LoVo (cell line): Measurements from ENCODE around the gene TTC33.
"Not testable (repeated sequence)": the region's sequence is repeated elsewhere in the genome, so short reads cannot be mapped to it uniquely, and the experiment has no call there.

Source experiments
- DNase-seq: peaks from one replicate; pipeline ENCODE4 v3.0.0-alpha.2; 2016; ENCODE audit warnings: low spot score

Gene TTC33

DNA sequence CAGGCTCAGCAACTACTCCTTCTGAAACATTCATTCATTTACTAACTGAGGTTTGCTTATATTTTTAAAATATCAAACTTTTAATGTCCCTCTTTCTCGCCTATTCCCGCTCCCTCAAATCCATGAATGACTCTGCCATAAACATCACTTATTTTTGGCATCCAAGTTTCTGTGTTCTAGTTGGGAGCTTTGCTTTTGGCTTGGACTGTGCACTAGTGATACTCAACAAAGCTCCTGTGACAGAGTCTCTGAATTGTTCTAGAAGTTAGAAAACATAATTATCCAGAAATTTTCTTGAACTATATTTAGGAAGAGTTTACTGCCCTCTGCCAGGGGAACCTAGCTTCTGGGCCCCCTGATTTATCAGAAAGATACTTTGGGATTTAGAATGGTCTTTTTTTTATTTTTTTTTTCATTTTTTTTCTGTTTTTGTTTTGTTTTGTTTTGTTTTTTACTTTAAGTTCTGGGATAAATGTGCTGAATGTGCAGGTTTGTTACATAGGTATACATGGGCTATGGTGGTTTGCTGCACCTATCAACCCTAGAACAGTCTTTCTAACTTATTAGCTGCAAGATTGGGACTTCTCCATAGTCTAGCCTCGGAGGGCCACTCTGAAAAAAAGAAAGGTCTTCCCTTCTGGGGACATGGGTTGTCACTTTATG lies 140.7 kb downstream of the TTC33 start:
- no peak for DNase-seq

DNA sequence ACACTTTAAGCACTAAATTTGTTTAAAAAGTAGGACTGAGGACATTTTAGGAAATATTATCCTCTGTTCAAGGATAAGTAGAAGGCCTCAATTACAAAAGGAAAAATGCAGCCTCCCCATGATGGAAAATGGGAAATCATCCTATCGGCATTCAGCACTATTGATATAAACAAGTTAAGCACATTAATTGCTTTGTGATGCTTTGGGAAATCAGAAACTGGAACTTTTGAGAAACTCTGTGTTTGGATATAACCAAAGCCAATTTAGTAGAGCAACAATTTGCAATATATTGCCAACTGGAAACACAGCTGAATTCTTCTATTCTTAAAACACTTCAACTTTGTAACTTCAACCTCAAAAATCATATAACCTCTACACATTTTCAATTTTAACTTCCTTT lies 141.3 kb downstream of the TTC33 start:
- no peak for DNase-seq

DNA sequence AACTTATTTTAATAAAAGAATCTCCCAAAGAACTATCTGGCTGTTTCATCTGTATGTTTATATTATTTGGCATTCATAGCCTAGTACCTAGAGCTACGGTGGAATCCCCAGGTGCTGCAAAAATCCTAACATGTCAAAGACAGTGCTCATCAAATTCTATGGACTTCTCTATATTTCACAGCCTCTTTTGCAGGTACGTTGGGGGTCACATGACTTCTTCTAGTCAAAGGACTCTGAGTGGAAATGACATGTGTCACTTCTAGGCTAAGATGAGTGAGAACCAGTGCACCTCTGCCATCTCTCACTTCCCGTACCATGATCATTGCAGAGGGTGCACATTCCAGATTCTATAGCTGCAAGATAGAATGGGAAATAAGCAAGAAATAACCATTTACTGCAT lies 148.6 kb downstream of the TTC33 start:
- no peak for DNase-seq

DNA sequence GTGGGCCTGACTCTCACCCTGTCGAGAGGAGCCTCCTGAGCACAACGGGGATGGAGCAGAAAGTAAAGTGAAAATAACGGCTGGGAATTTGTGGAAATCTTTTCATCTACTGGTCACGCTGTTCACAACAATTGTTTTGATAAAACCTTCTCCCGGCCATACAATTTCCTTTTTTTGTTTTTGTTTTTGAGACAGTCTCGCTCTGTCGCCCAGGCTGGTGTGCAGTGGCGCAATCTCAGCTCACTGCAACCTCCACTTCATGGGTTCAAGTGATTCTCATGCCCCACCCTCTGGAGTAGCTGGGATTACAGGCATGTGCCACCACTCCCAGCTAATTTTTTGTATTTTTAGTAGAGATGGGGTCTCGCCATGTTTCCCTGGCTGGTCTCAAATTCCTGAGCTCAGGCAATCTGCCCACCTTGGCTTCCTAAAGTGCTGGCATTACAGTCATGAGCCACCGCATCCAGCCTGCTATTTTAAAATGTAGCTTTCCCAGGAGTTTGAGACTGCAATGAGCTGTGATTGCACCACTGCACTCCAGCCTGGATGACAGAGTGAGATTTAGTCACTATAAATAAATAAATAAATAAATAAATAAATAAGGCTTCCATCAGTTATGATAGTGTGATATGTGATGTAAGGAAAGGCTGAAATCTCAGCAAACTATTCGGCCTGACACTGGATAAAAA lies 149.5 kb downstream of the TTC33 start:
- no peak for DNase-seq

DNA sequence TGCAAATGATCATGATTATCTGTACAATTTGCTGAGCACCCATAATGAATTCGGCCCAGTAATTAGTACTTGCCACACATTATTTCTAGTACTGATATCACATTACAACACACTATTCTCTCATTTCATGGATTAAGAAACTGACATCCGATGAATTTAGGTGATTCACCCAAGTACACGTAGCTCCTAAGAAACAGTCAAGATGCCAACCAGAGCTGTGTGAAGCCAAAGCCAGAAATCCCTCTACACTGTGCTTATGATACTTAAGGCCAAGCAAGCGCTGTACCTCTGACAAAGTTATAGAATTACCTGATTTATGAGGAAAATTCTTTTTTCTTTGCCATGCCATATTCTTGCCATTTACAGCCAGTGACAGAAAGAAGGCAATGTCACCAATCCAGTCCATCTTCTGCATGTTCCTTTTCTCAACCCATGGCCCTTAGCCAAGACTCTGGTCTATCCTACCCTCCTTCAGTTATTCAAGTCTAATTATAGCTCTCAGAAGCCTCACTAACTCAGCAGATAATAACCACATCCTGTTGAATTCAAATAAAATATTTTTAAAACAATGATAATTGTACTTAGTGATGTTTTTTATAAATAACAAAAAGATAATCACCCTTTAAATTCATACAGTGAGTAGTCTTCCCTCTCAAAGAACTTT lies 150.3 kb downstream of the TTC33 start:
- DNase-seq, result no peak

DNA sequence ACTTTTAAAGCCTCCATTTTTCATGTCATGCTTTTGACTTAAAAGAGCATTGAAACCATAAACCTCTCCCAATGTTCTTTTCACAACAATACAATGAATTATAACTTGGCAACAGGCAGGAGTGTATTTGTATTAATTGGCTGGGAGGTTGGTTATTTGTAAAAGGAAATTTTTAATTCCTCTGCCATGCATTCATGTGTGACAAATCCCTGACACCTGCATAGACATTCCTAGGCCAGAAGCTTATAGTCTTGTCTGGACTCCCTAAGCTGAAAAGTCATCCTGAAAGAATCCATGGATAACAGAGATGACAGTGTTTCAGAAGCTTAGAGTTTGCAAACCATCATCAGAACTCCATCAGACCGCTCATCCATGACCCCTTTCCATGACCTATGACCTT lies 152.4 kb downstream of the TTC33 start:
- DNase-seq, result no peak

DNA sequence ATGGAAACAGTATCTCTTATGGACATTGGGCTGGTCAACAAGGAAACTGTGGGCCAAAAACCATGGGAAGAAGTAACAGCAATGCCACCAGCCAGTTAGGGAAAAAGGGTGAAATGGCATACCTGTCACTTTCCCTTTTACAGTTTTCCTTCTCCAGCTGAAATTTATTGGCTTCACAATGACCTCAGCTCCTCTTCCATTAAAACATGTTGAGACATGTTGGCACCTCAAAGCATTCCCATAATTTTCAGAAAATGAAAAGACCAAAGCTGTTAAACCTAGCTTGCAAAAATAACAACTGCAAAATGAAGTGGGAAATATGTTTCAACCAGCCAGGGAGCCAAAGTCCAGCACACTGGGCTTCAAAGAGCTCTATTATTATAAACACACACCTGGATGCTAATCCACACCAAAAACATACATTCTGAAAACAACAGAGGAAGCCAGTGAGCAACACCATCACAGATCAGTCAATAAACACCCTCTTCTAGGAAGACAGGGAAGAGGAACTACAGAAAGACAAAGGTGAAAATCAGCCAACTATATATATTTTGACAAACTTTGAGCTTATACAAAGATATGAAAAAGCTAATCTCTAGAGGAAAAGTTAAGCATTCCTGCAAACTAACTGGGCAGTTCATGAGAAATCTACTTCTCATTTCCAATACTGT lies 154.4 kb downstream of the TTC33 start:
- DNase-seq, result peak; percentile 46

DNA sequence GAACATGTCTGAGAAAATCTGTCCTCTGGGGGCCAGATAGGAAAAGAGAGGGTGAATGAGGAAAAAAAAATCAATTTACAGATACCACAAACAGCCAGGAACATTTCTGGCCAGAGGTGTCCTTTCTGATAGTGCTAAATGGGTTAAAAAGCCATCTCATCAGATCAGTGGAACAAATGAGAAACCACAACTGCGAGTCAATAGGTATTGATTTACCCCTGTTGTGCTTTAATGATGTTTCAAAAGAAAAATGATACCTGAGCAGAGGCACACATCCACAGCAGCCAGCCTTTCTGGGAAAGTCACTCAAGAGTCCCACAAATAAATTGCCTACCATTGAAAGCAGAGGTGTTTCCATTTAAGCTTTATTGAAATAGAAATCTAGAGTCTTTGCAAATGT lies 155.4 kb downstream of the TTC33 start:
- DNase-seq, result no peak

DNA sequence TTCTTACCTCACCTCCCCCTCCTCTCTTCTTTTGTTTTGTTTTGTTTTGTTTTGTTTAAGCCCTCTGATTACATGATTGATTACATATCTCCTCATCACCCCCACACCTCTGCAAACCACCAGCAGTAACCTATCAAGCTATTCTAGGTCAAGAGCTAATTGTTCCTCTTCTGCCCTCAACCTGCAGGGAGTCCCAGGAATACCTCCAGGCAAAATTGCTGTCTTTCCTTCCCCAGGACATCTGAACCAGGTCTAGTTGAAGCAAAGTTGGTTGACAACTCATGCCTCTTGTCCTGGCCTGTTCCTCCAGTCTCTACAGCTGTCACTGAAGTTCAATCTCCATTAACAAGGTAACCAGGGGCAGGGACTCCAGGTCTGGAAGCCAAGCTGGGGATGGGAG lies 156.1 kb downstream of the TTC33 start:
- no peak for DNase-seq

DNA sequence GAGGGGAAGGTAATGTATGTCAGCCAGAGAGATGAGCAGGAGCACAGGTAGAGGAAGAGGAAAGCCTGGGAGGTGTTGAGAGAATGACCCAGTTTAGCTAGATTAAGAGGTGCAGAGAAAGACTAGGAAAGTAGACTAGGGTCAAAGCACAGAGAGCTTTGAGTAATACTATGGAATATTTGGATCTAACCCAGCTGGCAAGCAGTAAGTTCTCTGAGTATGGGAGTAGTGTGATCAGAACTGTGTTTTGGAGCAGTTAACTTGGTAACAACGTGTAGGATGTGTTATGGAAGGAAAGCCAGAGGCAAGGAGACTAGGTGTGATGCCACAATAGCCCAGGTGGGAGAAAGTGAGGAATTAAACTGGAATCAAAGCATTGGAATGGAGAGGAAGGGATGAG lies 160.9 kb downstream of the TTC33 start:
- DNase-seq, result no peak

DNA sequence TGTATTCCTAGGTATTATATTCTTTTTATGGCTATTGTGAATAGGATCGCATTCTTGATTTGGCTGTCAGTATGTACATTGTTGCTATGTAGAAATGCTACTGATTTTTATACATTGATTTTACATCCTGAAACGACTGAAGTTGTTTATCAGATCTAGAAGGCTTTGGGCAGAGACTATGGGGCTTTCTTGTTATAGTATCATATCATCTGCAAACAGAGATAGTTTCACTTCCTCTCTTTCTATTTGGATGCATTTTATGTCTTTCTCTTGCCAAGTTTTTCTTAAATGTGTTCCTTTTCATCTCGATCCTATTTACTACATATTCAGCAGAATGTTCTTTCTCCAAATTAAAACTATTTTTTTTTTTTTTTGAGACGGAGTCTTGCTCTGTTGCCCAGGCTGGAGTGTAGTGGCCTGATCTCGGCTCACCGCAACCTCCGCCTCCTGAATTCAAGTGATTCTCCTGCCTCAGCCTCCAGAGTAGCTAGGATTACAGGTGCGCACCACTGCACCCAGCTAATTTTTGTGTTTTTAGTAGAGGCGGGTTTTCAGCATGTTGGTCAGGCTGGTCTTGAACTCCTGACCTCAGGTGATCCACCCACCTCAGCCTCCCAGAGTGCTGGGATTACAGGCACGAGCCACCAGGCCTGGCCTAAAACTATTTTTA lies 163.9 kb downstream of the TTC33 start:
- not testable (repeated sequence) for DNase-seq

DNA sequence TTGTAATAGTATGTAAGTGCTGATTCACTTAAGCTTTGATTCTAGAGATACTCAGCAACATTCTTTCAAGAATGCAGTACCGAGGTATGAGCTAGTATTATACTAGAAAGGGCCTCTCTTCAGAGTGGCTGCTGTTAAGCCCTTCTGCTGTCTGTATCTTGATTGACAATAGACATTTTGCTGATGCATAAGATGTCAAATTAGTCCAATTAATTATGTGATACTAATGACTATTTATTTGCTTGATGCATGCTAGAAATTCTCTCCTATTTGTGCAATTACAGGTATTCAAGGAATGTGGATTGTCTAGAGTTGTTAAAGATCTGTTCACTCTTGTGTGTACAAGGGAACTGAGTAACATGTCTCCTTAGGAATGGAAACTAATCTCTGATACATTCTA lies 168.4 kb downstream of the TTC33 start:
- DNase-seq, result no peak

DNA sequence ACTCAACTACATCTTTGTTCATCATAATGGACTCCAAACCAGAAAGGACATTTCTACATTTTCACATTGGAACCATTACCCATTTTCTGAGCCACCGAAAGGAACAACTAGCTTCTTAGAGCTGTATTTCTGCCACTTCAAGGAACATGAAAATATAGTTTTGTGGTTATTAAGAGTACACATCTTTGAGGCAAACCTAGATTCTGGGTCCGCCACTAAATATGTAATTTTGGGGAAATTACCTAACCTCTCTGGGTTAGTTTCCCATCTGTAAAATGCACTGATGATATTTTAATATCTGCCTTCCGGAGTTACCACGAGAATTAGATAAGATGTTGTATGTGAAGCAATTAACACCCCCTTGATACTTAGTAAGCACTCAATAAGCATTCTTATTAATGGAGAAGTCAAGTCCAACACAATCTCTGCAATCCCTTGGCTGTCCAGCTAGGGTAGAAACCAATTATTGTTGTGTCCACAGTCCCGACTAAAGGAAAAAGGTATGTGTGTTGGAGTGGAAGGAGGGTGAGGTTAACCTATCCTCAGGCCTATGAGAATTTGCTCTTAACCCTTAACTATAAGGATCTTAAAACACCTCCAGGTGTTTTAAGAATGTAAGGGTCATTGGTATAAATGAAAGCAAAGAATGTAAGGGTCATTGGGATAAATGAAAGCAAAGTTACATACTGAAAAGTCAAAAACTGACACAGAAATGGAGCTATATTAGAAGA lies 170.1 kb downstream of the TTC33 start:
- DNase-seq, result no peak

DNA sequence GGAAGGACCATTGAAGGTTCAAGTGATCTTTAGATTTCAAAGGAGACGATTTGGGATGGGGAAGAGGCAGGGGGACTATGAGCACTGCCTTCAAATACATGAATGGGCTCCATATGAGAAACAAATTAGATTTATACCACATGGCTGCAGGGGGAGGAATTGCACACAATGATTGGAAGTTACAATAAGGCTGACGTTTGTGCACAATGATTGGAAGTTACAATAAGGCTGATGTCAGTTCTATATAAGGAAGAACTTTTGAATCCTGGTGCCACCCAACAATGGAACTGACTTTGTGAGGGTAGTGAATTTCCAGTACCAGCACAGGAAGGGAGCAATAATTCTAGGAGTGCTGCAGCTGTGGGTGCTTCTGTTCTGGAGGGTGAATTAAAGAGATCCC lies 171.7 kb downstream of the TTC33 start:
- DNase-seq, result no peak

DNA sequence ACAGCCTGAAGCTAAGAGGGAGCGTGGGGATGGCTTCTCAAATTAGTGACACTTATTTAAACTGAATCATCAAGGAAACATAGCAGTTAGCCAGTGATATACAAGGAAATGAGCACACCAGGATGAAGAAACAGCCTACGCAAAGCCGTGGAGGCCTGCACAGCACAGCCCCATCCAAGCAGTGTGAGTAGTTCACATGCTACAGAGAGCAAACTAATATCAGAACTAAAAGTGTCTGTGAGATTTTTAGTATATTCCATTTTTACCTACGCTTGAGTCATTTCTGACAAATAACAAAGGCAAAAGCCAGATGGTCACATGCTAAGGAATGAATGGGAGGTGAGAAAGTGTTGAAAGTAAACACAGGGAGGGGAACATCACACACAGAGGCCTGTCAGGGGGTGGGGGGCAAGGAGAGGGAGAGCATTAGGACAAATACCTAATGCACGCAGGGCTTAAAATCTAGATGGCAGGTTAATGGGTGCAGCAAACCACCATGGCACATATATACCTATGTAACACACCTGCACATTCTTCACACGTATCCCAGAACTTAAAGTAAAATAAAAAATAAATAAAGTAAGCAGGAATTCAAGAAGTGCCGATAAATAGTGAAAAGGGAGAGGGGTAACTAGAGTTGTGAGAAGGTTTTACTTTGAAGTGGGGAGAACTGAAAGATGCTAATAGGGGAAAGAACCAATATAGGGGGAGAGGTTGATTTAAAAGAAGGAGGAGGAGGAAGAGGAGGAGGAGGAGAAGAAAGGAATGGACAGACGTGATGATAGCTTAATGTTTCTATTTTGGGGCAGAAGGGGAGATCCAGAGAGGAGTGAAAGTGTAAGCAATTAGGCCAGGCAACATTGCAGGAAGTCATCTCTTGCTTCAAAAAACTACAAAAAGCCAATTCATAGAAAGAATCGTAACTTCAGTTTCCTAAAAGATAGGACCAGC lies 177.0 kb downstream of the TTC33 start:
- DNase-seq, result no peak

DNA sequence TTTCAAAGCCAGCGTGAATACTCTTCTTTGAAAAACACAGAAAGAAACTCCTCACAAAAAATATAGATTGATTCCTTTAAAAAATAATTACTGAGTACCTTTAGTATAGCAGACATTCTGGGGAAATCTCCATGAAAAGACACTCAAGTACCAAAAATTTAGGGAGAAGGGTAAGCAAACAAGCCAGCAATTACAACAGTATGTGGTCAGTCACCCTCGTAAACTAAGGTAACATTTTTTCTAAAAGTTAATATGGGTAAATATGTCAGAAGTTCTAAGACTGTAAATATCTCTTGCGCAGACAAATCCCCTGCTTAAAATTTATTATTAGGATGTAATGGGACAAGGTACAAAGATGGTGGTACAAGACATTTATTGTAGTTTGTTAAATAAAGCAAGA lies 178.0 kb downstream of the TTC33 start:
- DNase-seq, result no peak

DNA sequence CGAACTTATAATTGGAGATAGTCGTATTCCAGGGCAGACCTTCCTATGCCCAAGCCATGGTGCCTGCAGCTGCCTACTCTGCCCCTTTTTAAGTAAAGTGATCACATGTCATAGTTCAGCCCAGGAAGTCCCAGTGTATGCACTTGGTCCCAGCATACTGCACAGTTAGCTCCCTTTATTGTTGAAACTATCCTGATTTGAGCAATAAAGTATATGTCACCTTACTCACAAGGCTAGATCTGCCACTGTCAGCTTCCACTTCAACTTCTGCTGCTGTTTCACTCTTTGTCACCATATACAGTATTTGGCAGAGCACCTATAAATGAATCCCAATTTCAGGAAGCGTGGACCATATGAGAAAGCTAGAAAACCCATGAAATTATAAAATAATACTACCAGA lies 179.8 kb downstream of the TTC33 start:
- DNase-seq, result no peak

DNA sequence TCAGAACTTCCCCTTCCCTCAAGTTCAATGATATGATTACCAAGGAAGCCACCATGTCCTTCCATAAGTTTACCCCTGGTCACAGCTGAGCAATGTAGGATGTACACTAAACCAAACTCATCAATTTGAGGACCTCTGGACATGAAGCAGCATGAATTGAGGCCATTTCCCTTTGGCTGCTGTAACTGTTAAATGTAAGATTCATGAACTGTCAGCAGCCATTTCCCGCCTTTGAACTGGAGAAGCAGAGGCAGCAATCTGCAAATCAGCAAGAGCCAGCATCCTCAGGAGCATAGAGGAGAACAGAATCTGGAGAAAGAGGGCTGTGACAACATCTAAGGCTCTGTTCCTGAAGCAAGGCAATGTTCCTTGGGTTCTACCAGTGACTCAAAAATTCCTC lies 180.3 kb downstream of the TTC33 start:
- no peak for DNase-seq

DNA sequence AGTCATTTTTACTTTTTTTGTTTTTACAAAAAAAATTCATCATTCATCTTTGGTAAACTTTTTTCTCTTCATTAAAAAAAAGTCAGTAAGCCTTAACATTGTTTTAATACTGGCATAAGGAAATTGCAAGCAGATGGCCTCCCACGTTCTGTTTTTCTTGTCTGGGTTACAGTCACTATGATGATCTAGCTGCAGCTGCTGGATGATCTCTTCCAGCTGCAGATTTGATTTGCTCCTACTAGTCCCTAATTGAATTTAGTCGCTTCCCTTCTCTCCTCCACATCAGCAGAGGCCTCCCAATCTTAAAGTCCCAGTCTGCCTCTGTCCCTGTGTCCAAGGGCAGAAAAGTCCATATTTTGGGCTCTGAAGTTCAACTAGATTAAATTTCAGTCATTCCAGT lies 182.8 kb downstream of the TTC33 start:
- no peak for DNase-seq

DNA sequence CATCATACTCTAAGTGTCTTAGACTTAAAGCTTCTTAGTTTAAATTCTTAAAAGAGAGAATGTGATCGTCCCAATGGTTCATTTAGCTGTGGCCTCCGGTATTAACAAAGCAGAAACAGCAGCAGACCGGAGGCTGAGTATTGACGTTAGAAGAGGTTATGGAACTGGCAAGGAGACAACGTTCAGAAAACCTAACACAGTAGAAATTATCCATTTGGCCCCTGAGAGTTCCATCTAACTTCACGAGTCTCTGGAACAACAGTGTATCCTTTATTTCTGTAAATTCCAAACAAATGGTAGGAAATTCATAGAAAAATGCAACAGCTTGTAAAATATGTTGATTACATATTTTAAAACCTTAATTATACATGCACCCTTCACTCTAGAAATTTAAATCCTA lies 183.4 kb downstream of the TTC33 start:
- no peak for DNase-seq

DNA sequence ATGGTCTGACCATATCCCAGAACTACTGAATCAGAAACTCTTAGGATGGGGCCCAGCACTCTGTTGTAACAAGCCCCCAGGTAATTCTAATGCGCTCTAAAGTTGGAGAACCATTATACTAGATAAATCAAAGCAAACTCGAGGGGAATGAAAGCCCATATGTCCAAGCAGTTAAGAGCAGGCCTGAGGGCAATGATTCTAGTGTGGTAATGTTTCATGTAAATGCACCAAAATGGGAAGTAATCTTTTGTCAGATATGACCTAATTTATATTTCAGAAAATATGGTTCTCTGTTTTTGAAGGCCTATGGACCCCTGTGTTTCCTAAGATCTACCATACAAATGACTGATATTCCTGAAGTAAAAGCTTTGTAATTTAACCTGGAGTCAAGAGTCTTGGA lies 184.0 kb downstream of the TTC33 start:
- no peak for DNase-seq
